SU-DHL-6 (cell line): ENCODE results near the gene PAQR4.

Experiments used
- H2AFZ ChIP-seq: fragments of 200-600 bp; sonication (generic); 2 replicates; pipeline ENCODE4 v1.6.1; 2014; ENCODE audit warnings: low read depth, mild to moderate bottlenecking, moderate library complexity, mixed read lengths, antibody characterized with exemption, low read length; ENCODE audit not compliant: severe bottlenecking
- H3F3A ChIP-seq: fragments of 200-600 bp; shearing (Covaris generic); 2 replicates; pipeline ENCODE4 v1.6.0; 2016; ENCODE audit warnings: antibody characterized with exemption, mild to moderate bottlenecking; ENCODE audit not compliant: insufficient read depth
- H3K27ac ChIP-seq: fragments of 200-600 bp; sonication (generic); 2 replicates; pipeline ENCODE4 v1.5.1; 2016; ENCODE audit warnings: low read depth, mild to moderate bottlenecking, low read length, moderate library complexity, mixed read lengths
- H3K27me3 ChIP-seq: fragments of 200-600 bp; sonication (generic), shearing (Covaris generic); 2 replicates; pipeline ENCODE4 v1.6.0; 2014; ENCODE audit warnings: mild to moderate bottlenecking, low read length
- H3K36me3 ChIP-seq: fragments of 200-600 bp; sonication (generic); 2 replicates; pipeline ENCODE4 v1.6.1; 2014; ENCODE audit warnings: mild to moderate bottlenecking, low read length, mixed read lengths
- H3K4me2 ChIP-seq: fragments of 300-600, 200-600 bp; shearing (Covaris generic), sonication (generic); 2 replicates; pipeline ENCODE4 v1.6.0; 2014; ENCODE audit warnings: low read length, low read depth, mild to moderate bottlenecking; ENCODE audit not compliant: poor library complexity, severe bottlenecking
- H3K4me3 ChIP-seq: fragments of 200-600 bp; sonication (generic); 2 replicates; pipeline ENCODE4 v1.5.1; 2014; ENCODE audit warnings: antibody characterized with exemption, low read length, mild to moderate bottlenecking, mixed read lengths; ENCODE audit not compliant: insufficient read depth, poor library complexity, severe bottlenecking
- H3K79me2 ChIP-seq: fragments of 200-600 bp; sonication (generic); 2 replicates; pipeline ENCODE4 v1.6.1; 2014; ENCODE audit warnings: mild to moderate bottlenecking, low read length, moderate library complexity; ENCODE audit not compliant: insufficient read depth
- H3K9ac ChIP-seq: fragments of 200-600 bp; sonication (generic); 2 replicates; pipeline ENCODE4 v1.7.0; 2014; ENCODE audit warnings: mild to moderate bottlenecking, low read length
- H3K9me2 ChIP-seq: fragments of 200-600 bp; sonication (generic); replicated peaks from 2 replicates; pipeline ENCODE4 v1.6.1; 2014; ENCODE audit warnings: low read length; ENCODE audit not compliant: insufficient read depth
- H3K9me3 ChIP-seq: fragments of 200-600 bp; sonication (generic); 2 replicates; pipeline ENCODE4 v1.6.1; 2014; ENCODE audit warnings: low read length, mixed read lengths; ENCODE audit not compliant: insufficient read depth
- H4K20me1 ChIP-seq: fragments of 200-600 bp; sonication (generic); 2 replicates; pipeline ENCODE4 v1.6.1; 2014; ENCODE audit warnings: low read depth, mild to moderate bottlenecking, antibody characterized with exemption, low read length, moderate library complexity, mixed read lengths
- EZH2phosphoT487 ChIP-seq: fragments of 200-600 bp; sonication (generic), shearing (Covaris generic); conservative IDR thresholded peaks from 2 replicates; pipeline ENCODE4 v1.6.1; 2018; ENCODE audit warnings: mild to moderate bottlenecking, antibody characterized with exemption, low read length, moderate library complexity, mixed read lengths
- TF ChIP-seq, protein P1 (sequence below): fragments of 200-600 bp; sonication (generic); IDR thresholded peaks from one replicate; pipeline ENCODE4 v1.5.1; 2017; ENCODE audit warnings: antibody characterized with exemption, mild to moderate bottlenecking, low read length, moderate library complexity; ENCODE audit not compliant: insufficient read depth, poor library complexity, severe bottlenecking

Gene PAQR4

DNA sequence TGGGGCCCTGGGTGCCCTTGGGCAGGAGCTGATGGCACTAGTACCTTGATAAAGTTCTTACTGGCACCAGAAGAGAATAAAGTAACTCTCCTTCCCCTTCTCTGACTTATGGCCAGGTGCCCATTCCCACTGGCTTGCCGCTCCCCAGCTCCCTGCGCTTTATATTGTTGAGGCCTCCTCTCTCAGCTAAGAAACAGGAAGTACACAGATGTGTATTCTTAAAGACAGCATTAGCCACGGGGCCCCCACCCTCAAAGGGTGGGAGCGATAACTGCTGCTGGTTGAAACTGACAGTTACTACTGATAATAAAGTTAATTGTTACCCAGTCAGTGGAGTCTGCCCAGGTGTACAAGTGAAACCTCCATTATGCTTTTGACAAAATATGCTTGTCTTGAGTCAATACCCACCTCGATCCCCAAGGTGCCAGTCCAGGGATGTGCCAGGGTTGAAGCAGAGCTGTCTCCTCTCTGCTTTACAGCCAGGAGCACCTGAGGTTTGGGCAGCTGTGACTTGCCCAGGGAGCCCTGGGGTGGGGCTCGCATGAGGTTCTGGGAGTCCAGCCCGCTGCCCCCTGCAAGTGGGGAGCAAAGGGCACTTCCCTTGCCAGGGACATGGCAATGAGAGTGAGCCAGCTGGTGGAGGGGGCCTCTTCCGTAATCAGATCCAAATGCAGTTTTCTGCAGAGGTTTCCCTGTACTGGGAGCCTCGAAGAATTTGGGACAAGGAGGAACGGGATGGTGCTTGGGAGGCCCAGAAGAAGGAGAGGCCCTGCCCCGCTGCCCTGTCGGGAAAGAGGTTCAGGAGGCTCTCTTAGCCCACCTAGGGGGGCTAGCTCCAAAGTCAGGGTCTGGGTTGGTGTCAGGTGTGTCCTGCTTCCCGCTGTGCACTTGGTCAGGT, 38.2 kb downstream of the PAQR4 start:
- Histone ChIP-seq H3K4me2 (no peak overlapping the region), H3K36me3 (no peaks in the 10 kb centered on the region), H3F3A (no peaks in the 10 kb centered on the region), H3K79me2 (no peaks in the 10 kb centered on the region), H3K4me3 (no peak overlapping the region), H3K9me3 (no peaks in the 10 kb centered on the region), H3K9ac (no peak overlapping the region), H3K9me2 (no peaks in the 10 kb centered on the region), H3K27ac (no peak overlapping the region), H4K20me1 (no peaks in the 10 kb centered on the region), H3K27me3 (no peaks in the 10 kb centered on the region), H2AFZ (no peak overlapping the region)
- TF ChIP-seq, protein P1, sequence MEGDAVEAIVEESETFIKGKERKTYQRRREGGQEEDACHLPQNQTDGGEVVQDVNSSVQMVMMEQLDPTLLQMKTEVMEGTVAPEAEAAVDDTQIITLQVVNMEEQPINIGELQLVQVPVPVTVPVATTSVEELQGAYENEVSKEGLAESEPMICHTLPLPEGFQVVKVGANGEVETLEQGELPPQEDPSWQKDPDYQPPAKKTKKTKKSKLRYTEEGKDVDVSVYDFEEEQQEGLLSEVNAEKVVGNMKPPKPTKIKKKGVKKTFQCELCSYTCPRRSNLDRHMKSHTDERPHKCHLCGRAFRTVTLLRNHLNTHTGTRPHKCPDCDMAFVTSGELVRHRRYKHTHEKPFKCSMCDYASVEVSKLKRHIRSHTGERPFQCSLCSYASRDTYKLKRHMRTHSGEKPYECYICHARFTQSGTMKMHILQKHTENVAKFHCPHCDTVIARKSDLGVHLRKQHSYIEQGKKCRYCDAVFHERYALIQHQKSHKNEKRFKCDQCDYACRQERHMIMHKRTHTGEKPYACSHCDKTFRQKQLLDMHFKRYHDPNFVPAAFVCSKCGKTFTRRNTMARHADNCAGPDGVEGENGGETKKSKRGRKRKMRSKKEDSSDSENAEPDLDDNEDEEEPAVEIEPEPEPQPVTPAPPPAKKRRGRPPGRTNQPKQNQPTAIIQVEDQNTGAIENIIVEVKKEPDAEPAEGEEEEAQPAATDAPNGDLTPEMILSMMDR = no peak
- TF ChIP-seq EZH2phosphoT487 = no peak

DNA sequence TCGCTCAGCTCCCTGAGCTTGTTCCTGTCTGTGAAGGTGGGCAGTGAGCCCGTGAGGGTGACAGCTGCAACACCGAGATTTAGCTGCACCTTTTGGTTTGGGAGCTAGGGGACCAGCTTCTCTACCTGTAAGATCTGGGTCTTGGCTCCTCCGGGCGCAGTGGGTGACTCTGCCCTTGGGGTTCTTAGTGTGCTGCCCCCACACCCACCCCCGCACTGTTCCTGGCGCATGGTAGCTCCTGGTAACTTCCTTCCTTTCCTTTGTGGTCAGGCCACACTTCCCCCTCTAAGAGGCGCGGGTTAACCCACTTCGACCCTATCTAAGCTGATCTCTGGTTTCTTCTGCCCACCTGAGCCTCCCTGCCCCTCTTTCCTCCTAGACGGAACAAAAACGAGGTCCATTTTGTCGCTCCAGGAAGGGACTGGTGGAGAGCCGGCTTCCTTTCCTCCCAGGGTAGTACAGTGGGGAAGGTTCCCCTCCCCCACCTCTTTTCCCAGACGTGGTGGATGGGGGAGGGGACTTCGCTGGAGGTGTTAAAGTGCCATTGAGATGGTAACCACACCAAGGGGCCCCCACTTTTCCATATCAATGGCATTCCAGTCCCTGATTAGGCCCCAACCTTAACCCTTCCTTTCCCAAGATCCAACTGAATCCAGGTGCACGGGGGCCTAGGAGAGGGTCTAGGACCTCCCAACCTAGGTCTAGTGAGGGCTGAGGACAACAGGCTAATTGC, 39.0 kb downstream of the PAQR4 start:
- Histone ChIP-seq H3K27ac (no peak overlapping the region), H3K9ac (no peak overlapping the region), H3K27me3 (no peaks in the 10 kb centered on the region), H2AFZ (no peak overlapping the region), H3F3A (no peaks in the 10 kb centered on the region), H3K79me2 (no peaks in the 10 kb centered on the region), H3K9me2 (no peaks in the 10 kb centered on the region), H4K20me1 (no peaks in the 10 kb centered on the region), H3K4me2 (no peak overlapping the region), H3K9me3 (no peaks in the 10 kb centered on the region), H3K36me3 (no peaks in the 10 kb centered on the region), H3K4me3 (no peak overlapping the region)
- TF ChIP-seq EZH2phosphoT487 = no peak
- TF ChIP-seq, protein P1 = no peak

DNA sequence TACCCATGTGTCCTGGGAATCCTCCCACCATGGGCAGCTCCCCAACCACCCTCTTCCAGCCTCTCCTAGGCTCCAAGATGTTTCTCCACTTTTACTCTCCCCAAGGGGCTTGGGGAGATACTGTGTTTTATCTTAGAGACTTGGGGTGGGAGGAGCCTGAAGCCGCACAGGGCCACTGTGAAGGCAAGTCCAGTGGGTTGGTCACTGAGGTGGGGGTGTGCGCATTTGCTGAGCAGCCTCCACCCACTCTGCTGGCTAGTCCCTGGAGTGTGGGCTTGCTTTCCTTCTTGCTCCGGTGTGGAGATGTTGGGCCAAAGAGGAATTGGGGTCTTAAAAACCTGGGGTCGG, 39.5 kb downstream of the PAQR4 start:
- Histone ChIP-seq H4K20me1 (no peaks in the 10 kb centered on the region), H3K27ac (no peak overlapping the region), H3K4me3 (no peak overlapping the region), H3K36me3 (no peaks in the 10 kb centered on the region), H3K9ac (no peak overlapping the region), H3K27me3 (no peaks in the 10 kb centered on the region), H3F3A (no peaks in the 10 kb centered on the region), H3K9me3 (no peaks in the 10 kb centered on the region), H3K79me2 (no peaks in the 10 kb centered on the region), H3K4me2 (no peak overlapping the region), H2AFZ (no peak overlapping the region), H3K9me2 (no peaks in the 10 kb centered on the region)
- TF ChIP-seq, protein P1 = no peak
- no peak for TF ChIP-seq EZH2phosphoT487
